IMR-90 (cell line): ENCODE results near the gene TNFRSF13B. TPM values are rescaled to one million over a fixed set of nuclear protein-coding genes. Genes with fewer than 3 reads are reported as not detected.

Source experiments
- ATAC-seq: fragments of 200-7000 bp; cut with Tn5 transposase; 2 replicates; pipeline ENCODE4 v1.9.1; 2020; ENCODE audit warnings: low read depth, mild to moderate bottlenecking, moderate library complexity
- BruUV-seq: library from RNA; stranded (reverse); fragments of 400-500 nt; replicated peaks from 2 replicates; lab custom pipeline; 2021; lab: Mats Ljungman, UMichigan
- CTCF ChIA-PET: fragments of 300-600 bp; formaldehyde crosslinking; extraction: SDS; loops from one replicate; lab custom pipeline; 2021; ENCODE audit warnings: antibody characterized with exemption; lab: Yijun Ruan, JAX
- POLR2A ChIA-PET: fragments of 300-600 bp; sonication (Branson Sonifier 250); formaldehyde crosslinking; loops from one replicate; lab custom pipeline; 2022; ENCODE audit warnings: antibody characterized with exemption; ENCODE audit not compliant: unreplicated experiment; lab: Charles Lee
- DNase-seq: peaks from one replicate; pipeline ENCODE4 v3.0.0; 2013
- H2AFZ ChIP-seq: replicated peaks from 2 replicates; pipeline ENCODE3; 2013; ENCODE audit warnings: low read length, mild to moderate bottlenecking; ENCODE audit not compliant: poor library complexity
- H2AK5ac ChIP-seq: 2 replicates; pipeline ENCODE4 v1.6.1; 2013; ENCODE audit warnings: low read depth, low read length, inconsistent platforms
- H2AK9ac ChIP-seq: replicated peaks from 2 replicates; pipeline ENCODE3; 2013; ENCODE audit warnings: mild to moderate bottlenecking, low read depth, low read length, moderate library complexity; ENCODE audit not compliant: poor library complexity
- H2BK120ac ChIP-seq: 2 replicates; pipeline ENCODE4 v1.6.1; 2013; ENCODE audit warnings: low read depth, low read length, inconsistent platforms
- H2BK15ac ChIP-seq: 3 replicates; pipeline ENCODE4 v1.6.1; 2013; ENCODE audit warnings: low read depth, low read length, inconsistent platforms
- H2BK20ac ChIP-seq: 2 replicates; pipeline ENCODE4 v1.6.1; 2013; ENCODE audit warnings: low read depth, mild to moderate bottlenecking, inconsistent platforms, low read length, moderate library complexity
- H2BK5ac ChIP-seq: 2 replicates; pipeline ENCODE4 v1.6.1; 2013; ENCODE audit warnings: mild to moderate bottlenecking, low read depth, low read length, inconsistent platforms; ENCODE audit not compliant: poor library complexity, severe bottlenecking
- H3K14ac ChIP-seq: replicated peaks from 2 replicates; pipeline ENCODE4 v1.6.1; 2013; ENCODE audit warnings: low read depth, low read length, inconsistent platforms
- H3K18ac ChIP-seq: 2 replicates; pipeline ENCODE4 v1.6.1; 2013; ENCODE audit warnings: low read depth, low read length, control low read depth
- H3K23ac ChIP-seq: 2 replicates; pipeline ENCODE4 v1.6.1; 2013; ENCODE audit warnings: low read depth, low read length, inconsistent platforms
- H3K27ac ChIP-seq: 2 replicates; pipeline ENCODE4 v1.5.1; 2013; ENCODE audit warnings: mild to moderate bottlenecking, control low read depth, low read length; ENCODE audit not compliant: insufficient read depth
- H3K27me3 ChIP-seq: 2 replicates; pipeline ENCODE4 v1.6.1; 2013; ENCODE audit warnings: low read length; ENCODE audit not compliant: control insufficient read depth, insufficient read depth
- H3K36me3 ChIP-seq: 2 replicates; pipeline ENCODE4 v1.6.1; 2013; ENCODE audit warnings: low read length, mixed read lengths; ENCODE audit not compliant: control insufficient read depth, insufficient read depth
- H3K4ac ChIP-seq: 2 replicates; pipeline ENCODE4 v1.6.1; 2013; ENCODE audit warnings: low read depth, low read length, inconsistent platforms
- H3K4me1 ChIP-seq: 2 replicates; pipeline ENCODE4 v1.6.1; 2013; ENCODE audit warnings: low read length, mixed read lengths; ENCODE audit not compliant: control insufficient read depth, insufficient read depth
- H3K4me2 ChIP-seq: 2 replicates; pipeline ENCODE4 v1.6.1; 2013; ENCODE audit warnings: low read depth, mild to moderate bottlenecking, control low read depth, low read length, moderate library complexity
- H3K4me3 ChIP-seq: 2 replicates; pipeline ENCODE4 v1.5.1; 2013; ENCODE audit warnings: low read depth, mild to moderate bottlenecking, control low read depth, low read length, moderate library complexity; ENCODE audit not compliant: insufficient read depth
- H3K56ac ChIP-seq: 2 replicates; pipeline ENCODE4 v1.6.1; 2013; ENCODE audit warnings: low read length, inconsistent platforms; ENCODE audit not compliant: insufficient read depth; ENCODE audit errors: extremely low read depth
- H3K79me1 ChIP-seq, 2 experiments: 2 replicates each; pipeline ENCODE4 v1.6.1; 2013; ENCODE audit warnings: low read length in 2 of 2, inconsistent platforms in 1 of 2, low read depth in 1 of 2
- H3K9ac ChIP-seq: 2 replicates; pipeline ENCODE4 v1.6.1; 2013; ENCODE audit warnings: low read depth, low read length, control low read depth
- H3K9me1 ChIP-seq: 2 replicates; pipeline ENCODE4 v1.6.1; 2013; ENCODE audit warnings: low read length, inconsistent platforms; ENCODE audit not compliant: insufficient read depth
- H3K9me3 ChIP-seq: 2 replicates; pipeline ENCODE4 v1.6.1; 2013; ENCODE audit warnings: low read length; ENCODE audit not compliant: control insufficient read depth, insufficient read depth
- H4K20me1 ChIP-seq: 2 replicates; pipeline ENCODE4 v1.6.1; 2013; ENCODE audit warnings: low read length, inconsistent platforms; ENCODE audit not compliant: insufficient read depth
- H4K5ac ChIP-seq: 2 replicates; pipeline ENCODE4 v1.6.1; 2013; ENCODE audit warnings: mild to moderate bottlenecking, low read depth, low read length, control low read depth
- H4K8ac ChIP-seq, 2 experiments: 2 replicates each; pipeline ENCODE4 v1.6.1; 2013; ENCODE audit warnings: low read depth in 2 of 2, low read length in 2 of 2, control low read depth in 1 of 2, inconsistent platforms in 1 of 2
- H4K91ac ChIP-seq: 2 replicates; pipeline ENCODE4 v1.6.1; 2013; ENCODE audit warnings: low read depth, low read length, inconsistent platforms; ENCODE audit not compliant: insufficient read depth
- CHD1 ChIP-seq: IDR thresholded peaks from 2 replicates; pipeline ENCODE4 v1.6.1; 2012; ENCODE audit warnings: low read depth, low read length, improper control_type of control experiment
- FOS ChIP-seq: fragments of 150-350 bp; IDR thresholded peaks from 2 replicates; pipeline ENCODE4 v1.6.1; 2016; ENCODE audit warnings: low read depth, low read length
- MAFK ChIP-seq: IDR thresholded peaks from 2 replicates; pipeline ENCODE4 v1.6.1; 2012; ENCODE audit warnings: low read depth, low read length, improper control_type of control experiment
- RAD21 ChIP-seq: IDR thresholded peaks from 2 replicates; pipeline ENCODE4 v1.6.1; 2012; ENCODE audit warnings: low read length, improper control_type of control experiment
- WGBS, 2 experiments: methylation state at CpG; one replicate each; pipeline versions ENCODE4 v1.1.5 to v1.1.7; 2013; ENCODE audit warnings: missing lambda C conversion rate in 2 of 2; ENCODE audit not compliant: insufficient read length in 1 of 2; ENCODE audit errors: extremely low coverage in 2 of 2; 5-methylcytosine and 5-hydroxymethylcytosine counted together
- dilution Hi-C: fragments of 300-500 bp; cut with HindIII; formaldehyde crosslinking; loops from one replicate; pipeline ENCODE4 v1.14.3; 2018; ENCODE audit warnings: low sequenced_read_pairs; ENCODE audit not compliant: unreplicated experiment
- in situ Hi-C: fragments of 300-500 bp; cut with MboI; formaldehyde crosslinking; loops from 3 replicates; pipeline ENCODE4 v1.14.3; 2019; ENCODE audit warnings: low sequenced_read_pairs, inconsistent platforms, mixed read lengths
- intact Hi-C: fragments of 100-400 bp; cut with micrococcal nuclease; formaldehyde crosslinking; loops from 2 replicates; pipeline ENCODE4 v1.10.0; 2022
- polyA plus RNA-seq, 3 experiments: library from polyadenylated mRNA; depleted of rRNA; stranded (reverse); fragments of >200 nt; gene quantifications; 2 replicates each; pipeline ENCODE4 v1.2.3, GENCODE V29; 2012; ENCODE audit warnings: low replicate concordance in 1 of 3
- total RNA-seq: library from RNA; depleted of rRNA; stranded (reverse); fragments of >200 nt; gene quantifications from 2 replicates; pipeline ENCODE4 v1.2.3, GENCODE V29; 2012
- TF ChIP-seq, protein P1 (sequence below): fragments of 150-350 bp; IDR thresholded peaks from 2 replicates; pipeline ENCODE4 v1.6.1; 2017; ENCODE audit warnings: mild to moderate bottlenecking, antibody characterized with exemption, low read length, low read depth

TNFRSF13B gene
- total and polyA plus RNA-seq, 2 of the 4 experiments (the other 2 are of a cell fraction), result not detected

GRCh38 chr17:16950488-16950887, 21.4 kb downstream of the TNFRSF13B start:
- Histone ChIP-seq H4K8ac (no peak overlapping the region), H2AFZ (no peak overlapping the region), H3K18ac (no peak overlapping the region), H2AK5ac (no peak overlapping the region), H3K14ac (no peak overlapping the region), H3K27ac (no peak overlapping the region), H3K4me3 (no peak overlapping the region), H3K36me3 (no peaks in the 10 kb centered on the region), H3K9ac (no peak overlapping the region), H3K56ac (no peak overlapping the region), H4K20me1 (no peaks in the 10 kb centered on the region), H2BK120ac (no peak overlapping the region), H3K23ac (no peak overlapping the region), H4K91ac (no peak overlapping the region), H3K4ac (no peak overlapping the region), H3K79me1 (no peaks in the 10 kb centered on the region), H3K4me2 (no peak overlapping the region), H2AK9ac (no peak overlapping the region), H3K9me1 (no peaks in the 10 kb centered on the region), H2BK5ac (no peak overlapping the region), H2BK15ac (no peak overlapping the region), H2BK20ac (no peak overlapping the region), H3K4me1 (no peaks in the 10 kb centered on the region), H4K5ac (no peak overlapping the region), H3K27me3 (peaks cover 22% of the 10 kb centered on the region), H3K9me3 (peaks cover 10% of the 10 kb centered on the region)
- no peak for ATAC-seq
- in situ Hi-C loops, result no loop called here
- dilution Hi-C loops, result no loop called here
- BruUV-seq, result no TSS peak
- no peak for DNase-seq
- WGBS, 2 experiments, result 64% methylated on average over 2 of the region's 5 CpGs; no CpG with 5 or more reads in 1 of the 2 experiments
- intact Hi-C loops, result no loop called here
- POLR2A ChIA-PET, result no interaction called here
- TF ChIP-seq, protein P1, sequence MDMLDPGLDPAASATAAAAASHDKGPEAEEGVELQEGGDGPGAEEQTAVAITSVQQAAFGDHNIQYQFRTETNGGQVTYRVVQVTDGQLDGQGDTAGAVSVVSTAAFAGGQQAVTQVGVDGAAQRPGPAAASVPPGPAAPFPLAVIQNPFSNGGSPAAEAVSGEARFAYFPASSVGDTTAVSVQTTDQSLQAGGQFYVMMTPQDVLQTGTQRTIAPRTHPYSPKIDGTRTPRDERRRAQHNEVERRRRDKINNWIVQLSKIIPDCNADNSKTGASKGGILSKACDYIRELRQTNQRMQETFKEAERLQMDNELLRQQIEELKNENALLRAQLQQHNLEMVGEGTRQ, result no peak
- TF ChIP-seq CHD1 (no peak), RAD21 (no peak), MAFK (no peak), FOS (no peak)
- CTCF ChIA-PET, result no interaction called here
